Thyroid gland (tissue), 4 donors: ENCODE measurements around the gene PATZ1. TPM values are rescaled to one million over a fixed set of nuclear protein-coding genes. Genes with fewer than 3 reads are reported as not detected.

Source experiments
- DNase-seq, 2 donors: peaks; one replicate each; pipeline ENCODE4 v3.0.0-alpha.2; 2019
- H3K27ac ChIP-seq, 3 donors: fragments of 200-600 bp; sonication (generic); 1 replicate in 2 of 3; 2 replicates in 1 of 3; pipeline ENCODE4 v1.5.1; 2016 to 2019; ENCODE audit warnings: mild to moderate bottlenecking in 1 of 3, moderate library complexity in 1 of 3
- H3K27me3 ChIP-seq: fragments of 200-600 bp; sonication (generic); one replicate; pipeline ENCODE4 v1.5.1; 2019
- H3K36me3 ChIP-seq, 2 donors: fragments of 200-600 bp; sonication (generic); one replicate each; pipeline ENCODE4 v1.5.1; 2016 to 2019
- H3K4me1 ChIP-seq, 2 donors: fragments of 200-600 bp; sonication (generic); one replicate each; pipeline ENCODE4 v1.5.1; 2017 to 2019
- H3K4me3 ChIP-seq, 3 donors: fragments of 200-600 bp; sonication (generic); replicated peaks in 1 of 3; 1 replicate in 2 of 3; 2 replicates in 1 of 3; pipeline ENCODE4 v1.5.1; 2016; ENCODE audit warnings: mild to moderate bottlenecking in 1 of 3
- H3K9me3 ChIP-seq: fragments of 200-600 bp; sonication (generic); one replicate; pipeline ENCODE4 v1.5.1; 2017
- POLR2A ChIP-seq, 2 donors: fragments of 450-650 bp; IDR thresholded peaks; one replicate each; pipeline ENCODE4 v1.6.1; 2017; ENCODE audit warnings: antibody characterized with exemption in 2 of 2, mild to moderate bottlenecking in 2 of 2, moderate library complexity in 1 of 2
- WGBS, 2 donors: methylation state at CpG; one replicate each; pipeline ENCODE4 v1.1.5; 2017; 5-methylcytosine and 5-hydroxymethylcytosine counted together
- intact Hi-C: fragments of 100-400 bp; cut with DNase I; formaldehyde crosslinking; loops from one replicate; pipeline ENCODE4 v1.15.1; 2023
- total RNA-seq, 4 donors: library from RNA; depleted of rRNA; stranded (reverse); fragments of >200 nt; gene quantifications; one replicate each; pipeline ENCODE4 v1.2.3, GENCODE V29; 2016
- TF ChIP-seq, protein P1 (sequence below), 6 experiments: fragments of 200-600 bp in 3 of 6; fragments of 450-650 bp in 3 of 6; sonication (generic) in 3 of 6; IDR thresholded peaks; one replicate each; pipeline ENCODE4 v1.5.1; 2016 to 2019; ENCODE audit warnings: antibody characterized with exemption in 6 of 6, mild to moderate bottlenecking in 2 of 6, inconsistent platforms in 1 of 6, moderate library complexity in 1 of 6

Gene PATZ1
- total RNA-seq, 4 donors from 2014 or later, result 33.6 to 54.7 (median 46.1) TPM

DNA sequence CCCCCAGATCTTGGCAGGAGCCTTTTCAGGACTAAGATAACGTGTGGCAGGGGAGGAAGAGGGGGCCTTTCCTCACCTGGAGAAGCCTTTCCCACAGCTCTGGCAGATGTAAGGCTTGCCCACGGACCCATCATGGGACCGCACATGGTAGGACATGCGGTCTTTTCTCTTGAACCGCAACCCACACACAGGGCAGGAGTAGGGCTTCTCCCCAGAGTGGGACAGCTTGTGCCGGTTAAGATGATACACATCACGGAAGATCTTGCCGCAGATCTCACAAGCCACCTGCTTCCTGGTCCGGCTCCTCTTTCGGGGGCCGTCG lies 1.9 kb downstream of the PATZ1 start:
- TF ChIP-seq, protein P1, sequence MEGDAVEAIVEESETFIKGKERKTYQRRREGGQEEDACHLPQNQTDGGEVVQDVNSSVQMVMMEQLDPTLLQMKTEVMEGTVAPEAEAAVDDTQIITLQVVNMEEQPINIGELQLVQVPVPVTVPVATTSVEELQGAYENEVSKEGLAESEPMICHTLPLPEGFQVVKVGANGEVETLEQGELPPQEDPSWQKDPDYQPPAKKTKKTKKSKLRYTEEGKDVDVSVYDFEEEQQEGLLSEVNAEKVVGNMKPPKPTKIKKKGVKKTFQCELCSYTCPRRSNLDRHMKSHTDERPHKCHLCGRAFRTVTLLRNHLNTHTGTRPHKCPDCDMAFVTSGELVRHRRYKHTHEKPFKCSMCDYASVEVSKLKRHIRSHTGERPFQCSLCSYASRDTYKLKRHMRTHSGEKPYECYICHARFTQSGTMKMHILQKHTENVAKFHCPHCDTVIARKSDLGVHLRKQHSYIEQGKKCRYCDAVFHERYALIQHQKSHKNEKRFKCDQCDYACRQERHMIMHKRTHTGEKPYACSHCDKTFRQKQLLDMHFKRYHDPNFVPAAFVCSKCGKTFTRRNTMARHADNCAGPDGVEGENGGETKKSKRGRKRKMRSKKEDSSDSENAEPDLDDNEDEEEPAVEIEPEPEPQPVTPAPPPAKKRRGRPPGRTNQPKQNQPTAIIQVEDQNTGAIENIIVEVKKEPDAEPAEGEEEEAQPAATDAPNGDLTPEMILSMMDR (IDR thresholded peaks at IDR 0.05), result no peak
- TF ChIP-seq POLR2A (IDR thresholded peaks at IDR 0.05), result no peak
- intact Hi-C loops, result loop anchor here (2.0 to 10.0 kb wide), 3 partner anchors 55 to 321 kb away; partner anchors contain the start of genes DRG1, PISD and SFI1
- Histone ChIP-seq H3K36me3 (peaks cover 0 to 4% of the 10 kb centered on the region in 2 donors), H3K4me3 (peak overlapping the region in 1 of 3 donors; percentile 55), H3K27me3 (no peaks in the 10 kb centered on the region), H3K27ac (peak overlapping the region; percentile 90 to 98 (median 94)), H3K4me1 (peaks cover 61 to 65% of the 10 kb centered on the region in 2 donors), H3K9me3 (no peaks in the 10 kb centered on the region)
- peak in 1 of 2 donors; percentile 29 for DNase-seq
- WGBS, 2 donors, result 45 to 48% methylated on average over 7 to 12 of the region's 12 CpGs

DNA sequence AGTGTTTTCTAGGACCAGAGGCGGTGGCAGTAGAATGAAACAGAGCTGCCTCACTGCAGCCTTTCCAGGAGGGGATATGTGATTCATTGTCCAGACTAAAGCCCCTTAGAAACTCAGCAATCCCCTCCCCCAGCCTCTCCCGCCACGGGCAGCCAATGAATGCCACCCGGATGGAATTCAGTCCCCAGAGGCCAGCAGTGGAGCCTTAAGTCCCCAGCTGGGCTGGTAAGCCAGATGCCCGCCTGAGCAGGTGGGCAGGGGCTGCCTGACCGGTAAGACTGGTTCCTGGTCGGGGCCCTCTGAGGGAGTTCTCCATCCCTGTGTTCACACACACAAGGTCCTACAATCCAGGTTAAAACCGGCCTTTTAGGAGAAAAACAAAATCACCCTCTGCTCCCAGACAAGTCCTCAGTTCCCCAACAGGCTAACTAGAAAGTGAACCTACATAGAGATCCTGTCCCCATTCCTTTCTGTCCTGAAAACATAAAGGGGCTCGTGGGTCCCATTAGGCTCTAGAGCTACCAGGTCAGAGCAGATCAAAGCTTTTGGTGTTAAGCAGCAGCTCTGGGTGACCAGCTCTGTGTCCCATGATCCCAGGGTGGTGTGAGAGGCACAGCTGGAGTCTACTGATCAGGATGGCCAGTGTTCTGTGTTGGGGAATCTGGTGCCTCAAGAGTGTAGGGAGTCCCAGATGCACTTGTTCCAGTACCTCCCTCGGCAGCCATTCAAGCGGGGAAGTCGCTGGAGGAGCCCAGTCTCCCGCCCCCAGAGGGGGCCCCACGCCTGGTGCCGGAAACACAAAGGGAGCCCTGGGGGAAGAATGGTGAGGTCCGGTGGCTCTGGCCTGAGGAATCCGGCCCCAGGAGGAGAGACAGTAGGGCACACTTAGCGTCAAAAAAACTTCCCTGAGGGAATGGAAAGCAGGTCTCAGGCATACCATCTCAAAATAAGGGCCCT lies 2.6 kb downstream of the PATZ1 start:
- H3K9me3 ChIP-seq, result no peaks in the 10 kb centered on the region
- TF ChIP-seq, protein P1 (IDR thresholded peaks at IDR 0.05), result peak in 1 of 6 experiments; percentile 7
- peak in 1 of 2 donors; percentile 59 for TF ChIP-seq POLR2A (IDR thresholded peaks at IDR 0.05)
- peak overlapping the region in 2 of 3 donors; percentile 8 to 55 for H3K4me3 ChIP-seq
- H3K36me3 ChIP-seq, result peaks cover under 1 to 4% of the 10 kb centered on the region in 2 donors
- WGBS, 2 donors, result 12% methylated on average over 18 of the region's 18 CpGs
- peak; percentile 97 for DNase-seq
- intact Hi-C loops, result loop anchor here (2.0 to 10.0 kb wide), 3 partner anchors 55 to 321 kb away; partner anchors contain the start of genes DRG1, PISD and SFI1
- H3K27ac ChIP-seq, result peak overlapping the region; percentile 90 to 98 (median 94)
- no peaks in the 10 kb centered on the region for H3K27me3 ChIP-seq
- H3K4me1 ChIP-seq, result peaks cover 61 to 66% of the 10 kb centered on the region in 2 donors

DNA sequence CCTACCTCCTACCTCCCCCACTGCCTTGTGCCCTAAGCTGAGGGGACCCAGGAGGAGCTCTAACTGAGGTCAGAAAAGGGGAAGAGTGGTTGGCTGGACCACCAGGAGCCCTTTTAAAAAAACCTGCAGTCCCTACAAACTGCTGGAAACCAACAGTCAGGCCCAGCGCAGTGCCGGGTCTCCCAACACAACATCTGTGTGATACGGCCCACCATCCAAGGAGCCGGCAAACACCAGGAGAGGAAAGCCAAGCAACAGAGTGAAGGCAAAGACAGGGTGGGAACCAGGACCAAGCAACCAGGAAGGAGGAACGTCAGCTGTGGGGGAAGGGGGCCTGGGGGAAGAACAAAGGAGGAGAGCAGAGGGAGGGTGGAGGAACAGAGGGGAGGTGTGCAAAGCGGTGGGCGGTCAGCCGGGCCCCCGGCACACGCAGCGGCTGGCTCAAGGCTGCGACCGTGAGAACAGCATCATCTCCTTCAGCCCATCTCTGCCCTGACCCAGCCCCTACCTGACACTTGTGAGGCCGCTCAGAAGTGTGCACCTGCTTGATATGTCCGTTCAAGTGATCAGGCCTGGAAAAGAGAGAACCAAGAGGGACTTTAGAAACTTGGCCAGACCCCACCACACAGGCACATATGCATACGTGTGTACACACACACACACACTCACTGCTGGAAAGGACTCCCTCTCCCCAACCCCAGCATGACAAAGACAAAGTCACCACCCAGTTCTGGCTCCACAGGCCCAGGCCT lies 3.6 kb downstream of the PATZ1 start:
- Histone ChIP-seq H3K9me3 (no peaks in the 10 kb centered on the region), H3K36me3 (peaks cover 4 to 7% of the 10 kb centered on the region in 2 donors), H3K4me3 (peak overlapping the region in 2 of 3 donors; percentile 8 to 55), H3K4me1 (peaks cover 57 to 61% of the 10 kb centered on the region in 2 donors), H3K27me3 (no peaks in the 10 kb centered on the region), H3K27ac (peak overlapping the region; percentile 90 to 98 (median 94))
- TF ChIP-seq, protein P1 (IDR thresholded peaks at IDR 0.05), result no peak
- TF ChIP-seq POLR2A (IDR thresholded peaks at IDR 0.05), result no peak
- intact Hi-C loops, result loop anchor here (10.0 kb wide), 2 partner anchors 152 to 322 kb away; partner anchors contain the start of genes PISD and SFI1
- 25 to 34% methylated on average over 16 of the region's 16 CpGs for WGBS, 2 donors
- peak; percentile 56 to 59 for DNase-seq

DNA sequence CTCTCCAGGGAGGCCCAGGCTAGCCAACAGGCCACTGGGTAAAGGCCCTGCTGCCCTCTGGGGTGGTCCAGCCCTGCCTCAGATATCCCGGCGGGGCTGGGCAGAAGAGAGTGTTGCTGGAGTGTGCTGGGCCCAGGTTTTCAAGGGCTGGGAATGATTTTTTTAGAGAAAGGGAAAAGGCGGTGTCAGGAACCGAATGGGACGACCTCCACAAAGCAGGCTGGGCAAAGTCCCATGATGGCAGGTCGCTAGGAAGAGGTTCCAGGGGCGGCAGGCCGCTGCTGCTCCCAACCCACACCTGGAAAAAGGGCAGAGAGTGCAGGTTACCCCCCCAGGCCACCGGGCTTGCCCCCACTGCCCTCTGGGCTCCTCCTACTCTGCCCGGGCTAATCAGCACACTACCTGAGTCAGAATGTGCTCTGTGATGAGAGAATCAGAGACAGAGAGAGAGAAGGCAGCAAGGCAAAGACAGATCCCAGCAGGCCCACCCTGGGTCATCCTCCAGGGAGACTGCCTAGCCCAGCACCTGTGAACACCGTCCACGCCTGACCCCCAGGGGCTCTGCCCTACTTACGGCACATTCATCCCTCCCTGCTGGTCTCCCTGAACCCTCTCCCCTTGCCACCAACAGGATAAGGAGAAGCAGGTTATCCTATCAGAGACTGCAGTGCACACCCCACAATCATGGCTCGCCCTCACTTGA lies 4.6 kb downstream of the PATZ1 start:
- intact Hi-C loops, result loop anchor here (10.0 kb wide), 2 partner anchors 153 to 323 kb away; partner anchors contain the start of genes PISD and SFI1
- WGBS, 2 donors, result 57 to 63% methylated on average over 14 of the region's 14 CpGs
- no peaks in the 10 kb centered on the region for H3K27me3 ChIP-seq
- peaks cover 4 to 7% of the 10 kb centered on the region in 2 donors for H3K36me3 ChIP-seq
- no peak for TF ChIP-seq POLR2A (IDR thresholded peaks at IDR 0.05)
- TF ChIP-seq, protein P1 (IDR thresholded peaks at IDR 0.05), result no peak
- peak overlapping the region; percentile 59 to 94 (median 90) for H3K27ac ChIP-seq
- H3K4me1 ChIP-seq, result peaks cover 56 to 61% of the 10 kb centered on the region in 2 donors
- no peaks in the 10 kb centered on the region for H3K9me3 ChIP-seq
- H3K4me3 ChIP-seq, result no peak overlapping the region
- peak in 1 of 2 donors; percentile 20 for DNase-seq
